Kasumi-1 (cell line): ENCODE measurements around the gene NRXN3.

Source experiments
- DNase-seq, 2 experiments: peaks; one replicate each; lab custom pipeline; 2025; lab: John Stamatoyannopoulos, UW

NRXN3 gene

GRCh38 chr14:79822034-79822433, 1651.9 kb downstream of the NRXN3 start:
- no peak for DNase-seq

GRCh38 chr14:79825046-79825521, 1654.9 kb downstream of the NRXN3 start:
- no peak for DNase-seq

DNA sequence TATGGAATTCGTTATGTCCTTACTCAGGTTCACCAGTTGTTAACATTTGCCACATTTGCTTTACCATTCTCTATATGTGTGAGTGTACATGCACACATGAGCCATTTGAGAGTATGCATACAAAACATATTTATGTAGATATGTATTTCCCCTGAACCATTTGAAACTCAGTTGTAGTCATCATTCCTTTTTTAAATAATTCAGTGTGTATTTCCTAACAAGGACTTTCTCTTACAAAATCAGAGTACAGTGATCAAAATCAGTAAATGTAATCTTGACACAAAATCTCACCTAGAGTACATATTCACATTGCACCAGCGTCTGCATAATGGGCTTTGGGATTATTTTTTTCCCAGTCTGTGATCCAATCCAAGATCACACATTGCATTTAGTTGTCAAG, 1656.2 kb downstream of the NRXN3 start:
- DNase-seq = no peak

DNA sequence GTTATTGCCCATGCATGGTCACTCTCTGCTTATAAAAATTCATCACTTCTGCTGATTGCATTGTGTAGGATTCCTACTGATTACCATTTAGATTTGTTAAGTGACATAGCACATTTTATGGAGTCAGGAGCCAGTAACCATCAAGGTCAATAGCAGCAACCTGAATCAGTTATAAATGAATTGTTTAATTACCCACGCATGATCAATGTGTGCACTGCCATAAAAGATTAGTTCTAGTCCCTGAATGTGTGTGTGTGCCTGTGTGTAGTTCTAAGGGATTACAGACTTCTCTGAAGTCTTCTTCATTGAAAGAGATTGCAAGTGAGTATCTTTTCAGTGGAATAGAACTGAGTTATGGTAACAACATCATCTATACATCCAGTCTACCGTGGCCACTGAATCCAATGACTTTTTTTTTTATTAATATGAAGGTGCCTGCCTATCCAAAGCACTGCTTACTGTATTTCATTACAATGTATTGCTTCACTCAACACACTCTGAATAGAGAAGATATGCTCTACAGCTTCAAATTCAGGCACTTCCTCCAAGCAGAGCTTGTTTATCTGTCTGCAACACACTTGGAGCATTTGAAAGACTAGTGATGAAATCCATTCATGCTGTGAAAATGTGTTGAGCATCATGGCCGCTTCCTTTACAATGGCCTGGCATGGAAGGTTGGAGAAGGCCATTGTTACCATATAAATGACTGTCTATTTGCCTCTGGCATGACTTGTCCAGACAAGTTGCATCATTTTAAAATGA, 1659.4 kb downstream of the NRXN3 start:
- no peak for DNase-seq

DNA sequence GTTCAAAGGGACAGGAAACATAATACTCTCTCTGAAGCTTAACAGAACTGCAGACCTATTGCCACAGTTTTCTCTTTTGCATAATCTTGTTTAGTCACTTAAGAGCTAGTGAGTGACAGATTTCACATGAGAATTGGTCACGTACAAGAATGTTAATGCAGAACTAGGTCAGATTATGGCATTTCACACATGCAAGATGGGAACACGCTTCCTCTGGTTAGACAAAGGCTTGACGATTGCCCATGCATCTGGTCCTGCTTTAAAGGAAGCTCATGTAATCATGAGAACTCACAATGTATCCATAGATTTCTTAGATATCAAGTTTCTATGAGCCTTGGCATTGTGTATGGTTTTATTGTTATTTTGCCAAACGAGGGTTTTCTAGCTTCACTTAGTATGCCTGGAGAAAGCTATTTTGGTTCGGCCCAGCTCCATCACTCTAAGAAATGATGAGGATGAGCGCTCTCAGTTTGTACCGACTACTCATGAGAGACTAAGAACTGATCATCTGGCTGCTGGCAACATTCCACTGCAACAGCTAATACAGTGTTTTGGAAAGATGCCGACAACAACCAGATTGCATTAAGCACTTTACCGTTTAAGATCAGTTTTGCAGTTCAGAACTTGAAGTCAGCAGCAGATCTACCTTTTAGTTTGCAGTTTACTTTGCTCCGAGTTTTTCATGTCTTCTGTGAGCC, 1661.2 kb downstream of the NRXN3 start:
- no peak for DNase-seq

GRCh38 chr14:79833781-79834180, 1663.6 kb downstream of the NRXN3 start:
- DNase-seq = no peak

- DNase-seq = no peak
Observed at GRCh38 chr14:79834868-79835267, 1664.7 kb downstream of the NRXN3 start.

- no peak for DNase-seq
Observed at GRCh38 chr14:79836577-79836976, 1666.4 kb downstream of the NRXN3 start.

GRCh38 chr14:79837699-79838098, 1667.5 kb downstream of the NRXN3 start:
- DNase-seq = no peak

- no peak for DNase-seq
Observed at GRCh38 chr14:79840103-79840502, 1669.9 kb downstream of the NRXN3 start.

GRCh38 chr14:79840831-79841230, 1670.7 kb downstream of the NRXN3 start:
- no peak for DNase-seq

GRCh38 chr14:79841433-79841832, 1671.3 kb downstream of the NRXN3 start:
- no peak for DNase-seq

DNA sequence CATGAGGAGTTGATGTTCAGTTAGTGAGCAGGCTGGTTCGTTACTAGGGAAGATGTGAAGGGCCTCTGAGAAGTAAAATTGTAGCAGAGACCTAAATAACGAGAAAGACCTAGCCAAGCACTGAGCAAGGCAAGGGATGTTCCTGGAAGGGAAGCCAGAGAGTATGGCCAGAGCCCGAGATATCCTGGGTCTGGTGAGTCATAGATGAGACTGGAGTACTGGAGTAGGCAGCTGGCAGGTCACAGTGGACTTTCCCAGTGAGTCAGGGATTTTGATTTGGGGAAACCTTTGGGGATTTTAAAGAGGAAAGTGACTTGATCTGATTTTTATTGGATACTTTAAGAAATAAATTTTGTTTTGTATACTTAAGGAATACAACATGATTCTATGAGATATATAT, 1672.1 kb downstream of the NRXN3 start:
- DNase-seq = no peak

GRCh38 chr14:79852950-79853744, 1683.0 kb downstream of the NRXN3 start:
- no peak for DNase-seq

DNA sequence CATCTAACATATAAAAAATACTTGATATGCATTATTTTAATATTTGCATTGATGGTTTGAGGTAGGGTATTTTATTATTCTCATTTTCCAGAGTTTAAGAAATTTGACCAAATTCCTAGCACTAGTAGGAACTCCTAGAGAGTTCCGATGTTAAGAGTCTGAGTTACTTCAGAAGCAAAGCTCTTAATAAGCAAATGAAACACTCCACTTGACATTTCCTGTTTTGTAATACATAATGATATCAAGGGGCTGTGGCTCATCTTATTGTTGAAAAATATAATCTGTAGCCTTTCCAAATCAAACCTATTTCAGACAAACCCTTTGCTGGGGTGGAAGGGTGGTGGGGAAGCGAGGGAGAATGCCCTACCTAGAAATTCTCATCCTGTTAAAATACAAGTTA, 1685.6 kb downstream of the NRXN3 start:
- DNase-seq = no peak

- DNase-seq = no peak
Observed at GRCh38 chr14:79856381-79856780, 1686.2 kb downstream of the NRXN3 start.

DNA sequence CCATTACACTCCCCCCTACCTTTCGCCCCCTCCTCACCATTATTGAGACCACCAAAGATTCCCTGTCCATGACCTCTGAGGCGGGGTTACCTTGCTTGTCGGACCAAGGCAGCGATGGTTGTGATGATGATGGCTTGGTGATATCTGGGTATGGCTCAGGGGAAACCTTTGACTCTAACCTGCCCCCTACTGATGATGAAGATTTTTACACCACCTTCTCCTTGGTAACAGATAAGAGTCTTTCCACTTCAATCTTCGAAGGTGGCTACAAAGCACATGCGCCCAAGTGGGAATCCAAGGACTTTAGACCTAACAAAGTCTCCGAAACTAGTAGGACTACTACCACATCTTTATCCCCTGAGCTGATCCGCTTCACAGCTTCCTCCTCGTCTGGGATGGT, 1690.9 kb downstream of the NRXN3 start:
- peak in 1 of 2 experiments; percentile 9 for DNase-seq

DNA sequence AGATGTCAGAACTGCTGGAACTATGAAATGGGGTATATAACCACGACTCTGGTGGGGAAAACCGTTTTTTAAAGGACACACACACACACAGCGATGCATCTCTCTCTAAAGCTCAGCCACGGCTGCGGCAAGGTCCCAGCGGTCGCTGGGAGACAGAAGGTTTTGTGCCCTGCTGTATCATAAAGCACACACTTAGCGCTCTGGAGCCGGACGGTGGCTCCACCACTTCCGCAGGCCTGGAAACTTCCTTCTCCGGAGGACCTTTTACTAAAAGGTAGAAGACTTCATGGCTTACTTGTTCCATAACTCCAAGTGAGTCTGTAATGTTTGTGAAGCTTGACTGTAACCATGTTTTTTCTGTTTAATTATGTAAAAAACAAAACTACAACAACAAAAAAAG, 1691.9 kb downstream of the NRXN3 start:
- no peak for DNase-seq

DNA sequence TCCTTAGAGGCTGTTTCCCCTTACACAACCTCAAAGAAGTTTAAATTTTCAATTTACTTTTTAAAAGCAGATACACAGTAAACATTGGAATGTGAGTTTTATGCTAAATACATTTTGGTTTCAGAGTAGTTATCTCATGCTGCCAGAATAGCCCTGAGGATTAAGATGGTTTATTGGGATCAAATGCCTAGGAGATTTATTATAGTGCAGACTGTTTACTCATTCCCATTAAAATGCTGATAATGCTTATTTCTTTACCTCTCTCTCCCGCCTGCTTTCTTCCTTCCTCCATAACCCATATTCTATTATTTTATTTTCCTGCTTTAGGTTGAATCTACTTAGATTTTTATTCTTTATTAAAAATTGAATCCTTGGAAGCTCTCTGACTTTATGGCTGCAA, 1701.0 kb downstream of the NRXN3 start:
- DNase-seq = no peak

DNA sequence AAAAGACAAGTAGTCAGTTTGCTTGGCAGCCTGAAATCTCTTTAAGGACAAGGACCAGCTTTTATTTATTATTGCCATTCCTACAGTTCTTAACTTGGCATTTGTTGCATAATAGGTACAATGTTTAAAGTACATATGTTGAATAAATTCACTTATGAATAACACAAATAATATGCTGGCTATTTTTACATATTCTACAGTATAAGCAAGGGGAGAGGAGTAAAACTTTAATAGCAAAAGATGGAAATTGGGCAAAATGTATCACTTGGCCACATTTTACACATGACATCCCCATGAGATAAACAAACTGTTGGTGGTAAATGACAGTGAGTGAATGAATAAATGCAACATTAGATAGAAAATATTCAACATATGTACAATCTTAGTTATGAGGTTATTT, 1708.1 kb downstream of the NRXN3 start:
- DNase-seq = no peak

- DNase-seq = no peak
Observed at GRCh38 chr14:79878785-79879184, 1708.6 kb downstream of the NRXN3 start.

DNA sequence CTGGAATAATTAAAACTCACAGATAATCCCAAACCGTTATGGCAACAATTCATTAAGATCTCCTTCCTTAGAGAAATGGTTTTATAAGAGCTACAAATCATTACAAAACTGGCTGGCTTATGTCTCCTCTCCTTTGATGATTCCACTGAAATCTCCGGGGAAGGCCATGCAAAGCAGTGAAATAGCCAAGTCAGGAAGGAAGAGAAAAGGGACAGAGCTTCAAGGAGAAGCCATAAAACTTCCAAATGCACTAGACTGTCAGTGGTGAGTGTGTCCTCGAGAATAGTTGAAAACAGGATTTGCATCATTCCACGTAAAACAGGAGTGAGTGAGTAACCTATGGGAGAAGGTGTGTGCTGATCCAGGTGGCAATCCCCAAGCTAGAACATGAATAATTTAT, 1711.1 kb downstream of the NRXN3 start:
- DNase-seq = no peak

GRCh38 chr14:79890527-79890926, 1720.4 kb downstream of the NRXN3 start:
- DNase-seq = no peak
